Retinal pigment epithelial cell (primary cell): ENCODE data around the gene MYLK.
"Not testable (repeated sequence)": the region's sequence is repeated elsewhere in the genome, so short reads cannot be mapped to it uniquely, and the experiment has no call there.

ENCODE experiments used
- DNase-seq: peaks from one replicate; pipeline ENCODE4 v3.0.0-alpha.2; 2010; ENCODE audit warnings: low read depth
- H3K4me3 ChIP-seq: 2 replicates; pipeline ENCODE4 v1.5.1; 2011; ENCODE audit warnings: mild to moderate bottlenecking, low read length, control low read depth, moderate library complexity
- TF ChIP-seq, protein P1 (sequence below): conservative IDR thresholded peaks from 2 replicates; pipeline ENCODE4 v1.5.1; 2011; ENCODE audit warnings: low read depth, low read length, control low read depth, inconsistent platforms

Gene MYLK

DNA sequence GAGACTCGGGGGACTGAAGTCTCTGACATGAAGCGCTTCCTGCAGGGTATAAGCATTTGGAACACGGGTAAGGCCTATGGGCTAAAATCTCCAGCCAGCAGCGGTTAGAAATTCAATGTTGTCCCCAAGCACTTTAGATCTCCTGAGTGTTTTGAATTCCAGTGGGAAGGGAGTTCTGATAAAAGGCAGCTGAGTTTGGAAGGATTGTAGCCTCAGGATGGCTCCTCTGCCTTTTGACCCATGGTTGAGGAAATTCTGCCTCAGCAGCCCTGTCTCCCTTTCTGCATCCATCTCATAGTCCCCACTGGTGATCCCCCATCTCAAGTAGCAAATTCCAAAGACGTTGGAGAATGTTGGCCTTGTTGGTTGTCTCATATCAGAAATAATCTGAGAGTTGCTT lies 275.1 kb downstream of the MYLK start:
- TF ChIP-seq, protein P1, sequence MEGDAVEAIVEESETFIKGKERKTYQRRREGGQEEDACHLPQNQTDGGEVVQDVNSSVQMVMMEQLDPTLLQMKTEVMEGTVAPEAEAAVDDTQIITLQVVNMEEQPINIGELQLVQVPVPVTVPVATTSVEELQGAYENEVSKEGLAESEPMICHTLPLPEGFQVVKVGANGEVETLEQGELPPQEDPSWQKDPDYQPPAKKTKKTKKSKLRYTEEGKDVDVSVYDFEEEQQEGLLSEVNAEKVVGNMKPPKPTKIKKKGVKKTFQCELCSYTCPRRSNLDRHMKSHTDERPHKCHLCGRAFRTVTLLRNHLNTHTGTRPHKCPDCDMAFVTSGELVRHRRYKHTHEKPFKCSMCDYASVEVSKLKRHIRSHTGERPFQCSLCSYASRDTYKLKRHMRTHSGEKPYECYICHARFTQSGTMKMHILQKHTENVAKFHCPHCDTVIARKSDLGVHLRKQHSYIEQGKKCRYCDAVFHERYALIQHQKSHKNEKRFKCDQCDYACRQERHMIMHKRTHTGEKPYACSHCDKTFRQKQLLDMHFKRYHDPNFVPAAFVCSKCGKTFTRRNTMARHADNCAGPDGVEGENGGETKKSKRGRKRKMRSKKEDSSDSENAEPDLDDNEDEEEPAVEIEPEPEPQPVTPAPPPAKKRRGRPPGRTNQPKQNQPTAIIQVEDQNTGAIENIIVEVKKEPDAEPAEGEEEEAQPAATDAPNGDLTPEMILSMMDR = no peak
- DNase-seq = no peak
- H3K4me3 ChIP-seq = no peak overlapping the region

DNA sequence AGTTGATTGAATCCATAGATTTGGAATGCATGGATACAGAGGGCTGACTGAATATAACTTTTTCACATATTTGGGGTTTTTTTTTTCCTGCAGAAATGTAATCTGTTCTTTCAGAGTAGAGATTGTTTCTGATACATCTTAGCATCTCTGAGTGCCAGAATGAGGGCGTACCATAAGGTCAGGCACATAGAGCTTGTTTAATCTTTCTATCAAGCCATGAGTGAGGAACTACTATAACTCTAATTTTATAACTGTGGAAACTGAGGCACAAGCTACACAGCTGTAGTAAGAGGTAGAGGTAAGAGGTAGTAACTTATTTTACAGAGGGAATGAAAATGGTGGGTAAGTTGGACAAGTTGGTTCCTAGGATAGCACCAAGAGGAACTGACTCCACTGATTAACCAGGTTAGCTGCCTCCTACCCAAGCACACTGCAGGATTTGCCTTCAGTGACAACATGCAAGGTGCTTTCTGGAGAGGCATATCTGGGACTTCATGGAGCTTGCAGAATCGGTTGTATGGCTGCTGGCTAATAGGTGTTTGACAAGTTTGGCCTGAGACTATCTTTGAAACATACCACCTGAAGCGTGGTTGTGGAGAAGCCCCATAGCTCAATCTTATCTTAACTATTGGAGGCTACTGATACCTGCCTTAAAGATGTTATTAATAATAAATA lies 275.7 kb downstream of the MYLK start:
- DNase-seq = no peak
- TF ChIP-seq, protein P1 = no peak
- H3K4me3 ChIP-seq = no peak overlapping the region

DNA sequence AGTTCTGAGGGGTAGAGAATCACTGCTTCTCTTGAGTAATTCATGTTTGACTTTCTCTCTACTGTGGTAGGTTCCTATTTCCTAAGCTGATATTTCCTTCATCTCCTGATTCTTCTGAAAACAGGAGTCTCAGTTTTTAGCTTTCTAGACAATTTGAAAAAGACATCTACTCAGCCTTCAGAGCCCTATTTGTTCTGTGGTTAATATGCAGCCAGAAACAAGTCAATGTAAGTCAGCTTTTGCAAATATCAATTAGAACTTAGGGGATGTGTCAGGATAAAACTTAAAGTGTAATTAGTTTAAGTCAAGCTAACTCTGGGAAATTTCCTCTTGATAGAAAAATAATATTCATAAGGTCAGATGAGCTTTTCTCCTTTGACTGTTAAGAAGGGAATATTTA lies 277.6 kb downstream of the MYLK start:
- H3K4me3 ChIP-seq = no peak overlapping the region
- TF ChIP-seq, protein P1 = no peak
- no peak for DNase-seq

DNA sequence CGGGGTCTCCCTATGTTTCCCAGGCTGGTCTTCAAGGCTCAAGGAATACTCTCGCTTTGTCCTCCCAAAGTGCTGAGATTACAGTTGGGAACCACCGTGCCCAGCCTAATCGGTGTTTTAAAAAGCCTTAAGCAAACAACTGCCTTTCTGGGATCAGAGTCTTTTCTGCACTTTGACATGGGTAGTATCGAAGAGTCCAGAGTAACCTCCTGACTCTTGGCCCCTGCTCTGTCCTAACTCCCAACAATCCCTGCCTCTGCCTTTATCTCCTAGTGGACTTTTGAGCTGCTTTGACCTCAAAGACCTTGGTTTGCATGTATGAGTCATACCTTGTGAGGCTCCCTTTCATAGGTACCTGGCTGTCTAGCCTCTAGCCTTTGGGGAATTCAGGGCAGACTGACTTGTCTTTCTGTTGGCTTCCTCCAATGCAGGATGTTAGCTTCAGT lies 278.3 kb downstream of the MYLK start:
- TF ChIP-seq, protein P1 = no peak
- no peak overlapping the region for H3K4me3 ChIP-seq
- DNase-seq = no peak

DNA sequence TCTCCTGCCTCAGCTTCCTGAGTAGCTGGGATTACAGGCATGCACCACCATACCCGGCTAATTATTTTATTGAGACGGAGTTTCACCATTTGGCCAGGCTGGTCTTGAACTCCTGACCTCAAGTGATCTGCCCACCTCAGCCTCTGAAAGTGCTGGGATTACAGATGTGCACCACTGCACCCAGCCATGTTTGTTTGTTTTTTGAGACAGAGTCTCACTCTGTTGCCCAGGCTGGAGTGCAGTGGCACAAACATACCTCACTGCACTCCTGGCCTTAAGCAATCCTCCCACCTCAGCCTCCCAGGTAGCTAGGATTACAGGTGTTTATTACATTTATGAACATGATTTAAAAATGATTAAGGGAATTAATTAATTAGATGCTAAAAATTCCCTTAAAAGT lies 281.0 kb downstream of the MYLK start:
- H3K4me3 ChIP-seq, DNase-seq: not testable (repeated sequence)

DNA sequence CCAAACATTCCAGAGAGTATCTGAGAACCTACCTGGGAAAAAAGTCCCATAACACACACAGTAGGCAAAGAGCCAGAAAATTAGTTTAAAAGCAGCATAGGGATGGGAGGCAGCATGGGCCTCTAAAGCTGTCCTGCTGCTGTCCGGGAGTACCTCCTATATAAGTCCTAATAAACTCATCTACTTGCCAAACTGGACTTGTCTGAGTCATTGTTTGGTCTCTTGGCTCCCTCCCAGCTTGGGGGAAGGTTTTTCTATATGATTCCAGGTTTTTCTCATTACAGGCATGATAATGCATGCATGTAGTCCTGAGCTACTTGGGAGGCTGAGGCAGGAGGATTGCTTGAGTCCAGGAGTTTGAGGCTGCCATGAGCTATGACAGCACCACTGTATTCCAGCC lies 281.8 kb downstream of the MYLK start:
- TF ChIP-seq, protein P1 = no peak
- DNase-seq = peak; percentile 67
- no peak overlapping the region for H3K4me3 ChIP-seq

DNA sequence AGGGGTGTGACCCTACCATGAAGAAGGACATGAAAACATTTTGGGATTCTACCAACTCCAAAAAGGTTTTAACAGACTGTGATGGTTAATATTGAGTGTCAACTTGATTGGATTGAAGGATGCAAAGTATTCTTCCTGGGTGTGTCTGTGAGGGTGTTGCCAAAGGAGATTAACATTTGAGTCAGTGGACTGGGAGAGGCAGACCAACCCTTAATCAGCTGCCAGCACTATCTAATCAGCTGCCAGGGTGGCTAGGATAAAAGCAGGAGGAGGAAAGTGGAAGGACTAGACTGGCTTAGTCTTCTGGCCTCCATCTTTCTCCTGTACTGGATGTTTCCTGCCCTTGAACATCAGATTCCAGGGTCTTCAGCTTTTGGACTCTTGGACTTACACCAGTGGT lies 283.3 kb downstream of the MYLK start:
- DNase-seq, H3K4me3 ChIP-seq: not testable (repeated sequence)

DNA sequence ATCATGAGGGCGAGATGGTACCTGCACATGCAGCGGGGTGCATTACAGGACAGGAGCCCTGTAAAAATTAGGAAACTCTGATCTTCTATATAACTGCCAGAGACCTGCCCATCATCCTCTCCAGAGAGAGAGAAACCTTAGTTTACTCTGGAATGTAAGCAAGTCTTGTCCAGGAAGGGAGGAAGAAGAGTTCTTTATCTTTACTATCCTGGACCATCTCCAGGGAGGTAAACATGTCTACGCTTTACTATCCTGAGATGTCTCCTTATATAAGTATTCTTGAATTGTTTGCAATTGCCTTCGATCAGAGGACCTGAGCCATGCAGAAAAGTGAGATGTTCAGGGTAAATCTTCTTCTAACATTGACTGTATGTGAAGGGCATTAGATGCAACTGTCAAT lies 286.6 kb downstream of the MYLK start:
- no peak overlapping the region for H3K4me3 ChIP-seq
- no peak for DNase-seq
- TF ChIP-seq, protein P1 = no peak
